ENCODE results near the gene GALNS. TPM values are rescaled to one million over a fixed set of nuclear protein-coding genes. Genes with fewer than 3 reads are reported as not detected.

Gene GALNS
- polyA plus RNA-seq, 4 donors, result 18.5 to 28.2 (median 25.7) TPM

DNA sequence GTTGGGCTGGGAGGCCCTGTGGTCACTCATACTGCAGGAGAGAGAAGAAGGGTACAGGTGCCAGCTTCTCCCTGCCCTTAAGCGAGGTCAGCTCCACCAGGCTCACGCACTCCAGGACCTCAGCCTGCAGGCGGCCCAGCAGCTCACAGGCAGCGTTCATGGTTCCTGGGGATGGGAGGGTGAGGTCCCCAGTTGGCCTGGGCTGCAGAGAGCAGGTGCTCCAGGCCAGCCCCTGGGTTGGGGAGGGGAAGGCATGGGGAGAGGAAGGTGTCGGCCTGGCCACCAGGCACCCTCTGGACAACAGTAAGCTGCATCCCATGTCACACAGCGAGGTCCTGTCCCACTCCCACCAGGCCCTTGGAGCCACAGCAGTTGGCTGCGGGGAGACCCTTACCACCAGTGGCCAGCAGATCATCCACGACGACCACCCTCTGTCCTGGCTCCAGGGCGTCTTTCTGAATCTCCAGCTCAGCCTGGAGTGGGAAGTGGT is 47.0 kb downstream of the GALNS start:
- no peak for DNase-seq (ENCODE audit: low read depth in 4 of 4, low spot score in 2 of 4)

DNA sequence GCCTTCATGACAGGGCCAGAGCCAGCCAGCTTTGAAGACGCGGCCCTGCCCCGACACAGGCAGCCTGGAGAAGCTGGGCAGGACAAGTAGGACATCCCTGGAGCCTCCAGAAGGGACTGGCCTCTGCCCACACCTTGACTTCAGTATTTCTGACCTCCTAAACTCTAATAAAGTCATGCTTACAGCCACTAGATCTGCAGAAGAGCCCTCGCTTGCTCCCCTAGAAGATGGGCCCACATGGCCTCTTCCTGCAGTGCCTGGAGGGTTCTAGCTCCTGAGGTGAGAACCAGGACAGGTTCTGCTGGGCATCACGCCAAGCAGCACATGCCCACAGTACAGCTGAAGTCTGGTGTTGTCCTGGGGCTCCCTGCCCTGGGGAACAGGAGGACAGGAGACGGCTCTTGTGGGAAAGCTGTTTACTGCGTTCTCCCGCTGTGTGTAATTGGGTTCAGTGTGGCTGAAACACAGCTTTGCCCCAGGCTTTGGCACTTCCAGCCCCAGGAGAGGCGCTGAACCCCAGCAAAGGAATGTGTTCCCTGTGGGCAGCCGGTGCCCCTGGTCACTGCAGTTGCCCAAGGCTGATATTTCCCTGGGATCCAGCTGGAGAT is 47.6 kb downstream of the GALNS start:
- DNase-seq (ENCODE audit: low read depth in 4 of 4, low spot score in 2 of 4), result no peak

DNA sequence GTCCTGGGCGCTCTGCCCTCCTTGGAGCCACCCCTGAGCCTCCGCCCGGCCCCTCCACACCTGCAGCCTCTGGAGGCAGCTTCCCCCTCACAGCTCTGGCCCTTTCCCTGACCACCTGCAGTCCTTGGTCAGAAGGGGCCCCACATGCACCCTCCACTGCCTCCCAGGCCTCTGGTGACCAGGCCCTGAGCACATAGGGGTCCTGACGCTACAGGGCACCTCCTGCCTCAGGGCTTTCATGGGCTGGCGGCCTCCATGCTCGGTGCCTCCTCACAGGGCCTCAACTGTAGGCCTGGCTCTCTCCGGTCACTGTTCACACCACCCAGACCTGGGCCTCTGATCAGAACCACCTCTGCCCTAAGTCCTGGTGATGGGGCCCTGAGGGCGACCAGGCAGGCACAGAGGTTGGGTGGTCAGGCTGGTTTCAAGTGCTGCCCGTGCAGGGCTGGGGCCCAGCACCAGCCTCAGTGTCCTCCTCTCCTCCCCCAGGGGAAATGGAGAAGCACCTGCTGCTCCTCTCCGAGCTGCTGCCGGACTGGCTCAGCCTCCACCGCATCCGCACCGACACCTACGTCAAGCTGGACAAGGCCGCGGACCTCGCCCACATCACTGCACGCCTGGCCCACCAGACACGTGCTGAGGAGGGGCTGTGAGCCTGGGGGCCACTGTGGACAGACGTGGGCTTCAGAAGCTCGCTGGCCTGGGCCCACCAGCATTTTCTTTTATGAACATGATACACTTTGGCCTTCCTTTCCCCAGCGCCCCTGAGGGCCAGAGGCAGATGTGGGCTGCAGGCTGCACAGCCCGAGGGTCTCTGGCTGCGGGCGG is 48.9 kb downstream of the GALNS start:
- no peak for DNase-seq (ENCODE audit: low read depth in 4 of 4, low spot score in 2 of 4)

DNA sequence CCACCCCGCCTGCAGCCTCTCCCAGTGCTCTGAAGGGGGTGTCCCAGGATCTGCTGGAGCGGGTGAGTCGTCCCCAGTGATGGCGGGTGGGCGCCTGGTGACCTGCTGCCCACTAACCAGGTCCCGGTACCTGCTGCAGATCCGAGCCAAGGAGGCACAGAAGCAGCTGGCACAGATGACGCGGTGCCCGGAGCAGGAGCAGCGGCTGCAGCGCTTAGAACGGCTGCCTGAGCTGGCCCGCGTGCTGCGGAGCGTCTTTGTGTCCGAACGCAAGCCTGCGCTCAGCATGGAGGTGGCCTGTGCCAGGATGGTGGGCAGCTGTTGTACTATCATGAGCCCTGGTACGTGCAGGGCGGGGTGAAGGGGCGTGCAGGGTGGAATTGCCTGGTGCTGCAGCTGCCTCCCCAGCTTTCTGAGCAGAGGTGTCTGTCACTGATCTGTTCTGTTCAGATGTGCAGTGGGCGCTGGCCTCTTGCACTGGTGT is 49.6 kb downstream of the GALNS start:
- DNase-seq (ENCODE audit: low read depth in 4 of 4, low spot score in 2 of 4), result no peak

DNA sequence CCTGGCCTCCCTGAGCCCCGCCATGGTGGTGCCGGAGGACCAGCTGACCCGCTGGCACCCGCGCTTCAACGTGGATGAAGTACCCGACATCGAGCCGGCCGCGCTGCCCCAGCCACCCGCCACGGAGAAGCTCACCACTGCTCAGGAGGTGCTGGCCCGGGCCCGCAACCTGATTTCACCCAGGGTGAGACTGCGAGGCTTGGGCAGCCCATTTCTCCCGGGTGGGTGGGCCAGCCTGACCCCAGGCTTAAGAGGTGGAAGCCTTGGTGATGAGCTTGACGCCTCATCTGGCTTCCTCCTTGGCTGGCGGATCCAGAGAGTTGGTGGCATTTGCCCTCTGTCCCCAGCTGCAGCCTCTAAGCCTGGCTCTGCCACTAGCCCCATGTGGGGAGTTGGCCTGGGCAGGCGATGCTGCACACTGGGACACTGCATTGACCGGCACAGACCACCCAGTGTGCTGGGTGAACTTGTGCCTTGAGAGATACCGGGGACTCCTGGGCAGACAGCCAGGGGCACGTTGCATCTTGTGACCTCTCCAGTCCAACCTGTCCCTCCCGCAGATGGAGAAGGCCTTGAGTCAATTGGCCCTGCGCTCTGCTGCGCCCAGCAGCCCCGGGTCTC is 50.1 kb downstream of the GALNS start:
- no peak for DNase-seq (ENCODE audit: low read depth in 4 of 4, low spot score in 2 of 4)

DNA sequence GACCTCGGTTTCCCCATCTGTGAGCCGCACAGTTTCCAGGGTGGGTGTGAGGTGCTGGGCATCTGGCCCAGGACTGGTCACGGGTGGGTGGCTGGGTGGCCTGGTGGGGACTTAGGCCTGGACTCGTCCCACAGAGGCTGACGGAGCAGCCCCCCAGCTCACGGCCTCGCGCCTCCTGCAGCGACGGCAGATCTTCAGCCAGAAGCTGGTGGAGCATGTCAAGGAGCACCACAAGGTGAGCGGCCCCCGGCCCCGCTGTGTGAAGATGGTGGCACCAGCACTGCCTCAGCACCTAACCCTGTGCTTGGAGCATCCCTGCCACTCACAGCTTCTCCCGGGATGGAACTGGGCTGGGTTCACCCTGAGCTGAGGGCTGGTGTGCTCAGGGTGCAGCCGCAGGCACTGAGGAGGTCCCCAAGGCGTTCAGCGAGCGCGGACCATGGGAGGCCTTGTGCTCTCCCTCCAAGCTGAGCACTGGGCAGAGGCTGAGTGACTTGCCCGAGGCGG is 50.8 kb downstream of the GALNS start:
- no peak for DNase-seq (ENCODE audit: low read depth in 4 of 4, low spot score in 2 of 4)

DNA sequence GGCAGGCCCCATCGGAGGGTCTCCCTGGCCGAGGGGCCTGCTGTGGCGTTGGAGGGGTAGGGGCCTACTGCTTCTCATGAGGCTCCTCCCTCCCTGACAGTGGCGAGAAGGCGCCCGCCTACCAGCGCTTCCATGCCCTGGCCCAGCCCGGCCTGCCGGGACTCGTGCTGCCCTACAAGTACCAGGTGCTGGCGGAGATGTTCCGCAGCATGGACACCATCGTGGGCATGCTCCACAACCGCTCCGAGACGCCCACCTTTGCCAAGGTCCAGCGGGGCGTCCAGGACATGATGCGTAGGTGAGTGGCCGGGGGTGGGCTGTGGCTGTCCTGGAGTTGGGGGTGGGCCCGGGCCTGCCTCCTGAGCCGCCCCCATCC is 51.4 kb downstream of the GALNS start:
- DNase-seq (ENCODE audit: low read depth in 4 of 4, low spot score in 2 of 4), result no peak

DNA sequence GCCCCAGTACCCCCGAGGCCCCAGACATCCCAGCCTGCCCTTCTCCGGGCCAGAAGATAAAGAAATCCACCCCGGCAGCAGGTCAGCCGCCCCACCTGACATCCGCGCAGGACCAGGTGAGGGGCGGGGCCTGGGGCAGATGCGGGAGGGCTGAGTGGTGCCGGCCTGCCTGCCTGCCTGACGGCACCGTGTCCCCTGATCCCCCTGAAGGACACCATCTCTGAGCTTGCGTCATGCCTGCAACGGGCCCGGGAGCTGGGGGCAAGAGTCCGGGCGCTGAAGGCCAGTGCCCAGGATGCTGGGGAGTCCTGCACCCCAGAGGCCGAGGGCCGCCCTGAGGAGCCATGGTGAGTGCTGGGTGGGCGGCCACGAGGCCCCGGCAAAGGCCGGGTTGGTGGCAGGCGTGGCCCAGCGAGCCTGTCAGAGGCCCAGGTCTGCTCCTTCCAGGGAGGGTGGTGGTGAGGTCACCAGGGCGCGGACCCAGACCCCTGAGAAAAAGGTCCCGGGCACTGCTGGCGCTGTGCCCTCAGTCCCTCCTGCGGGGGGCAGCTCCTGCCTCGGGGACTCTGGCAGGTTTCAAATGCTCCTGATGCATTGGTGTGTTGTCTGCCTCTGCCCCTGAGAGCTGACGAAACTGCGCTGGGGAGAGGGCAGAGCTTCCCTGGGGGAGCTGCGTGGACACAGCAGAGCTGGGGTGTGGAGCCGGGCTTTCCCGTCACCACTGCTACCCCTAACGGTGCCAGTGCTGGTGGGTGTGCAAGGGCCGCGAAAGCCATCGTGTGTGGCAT is 52.0 kb downstream of the GALNS start:
- no peak for DNase-seq (ENCODE audit: low read depth in 4 of 4, low spot score in 2 of 4)

DNA sequence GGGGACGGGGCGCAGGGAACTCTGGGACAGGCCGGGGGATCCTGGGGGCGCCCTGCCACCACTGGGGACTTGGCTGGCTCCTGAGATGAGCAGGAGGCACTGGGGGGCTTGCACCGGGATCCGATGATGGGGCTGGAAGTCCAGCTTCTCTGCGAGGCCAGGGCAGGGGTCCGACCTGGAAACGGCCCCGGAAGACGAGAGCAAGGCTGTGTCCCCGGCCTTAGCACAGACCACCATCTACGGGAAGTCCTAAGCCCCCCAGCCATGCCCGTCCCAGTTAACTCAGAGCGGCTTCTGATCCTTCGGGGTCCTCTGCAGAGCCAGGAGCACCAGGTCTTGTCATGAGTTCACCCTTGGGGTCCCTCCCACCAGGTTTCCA is 52.6 kb downstream of the GALNS start:
- no peak for DNase-seq (ENCODE audit: low read depth in 4 of 4, low spot score in 2 of 4)

DNA sequence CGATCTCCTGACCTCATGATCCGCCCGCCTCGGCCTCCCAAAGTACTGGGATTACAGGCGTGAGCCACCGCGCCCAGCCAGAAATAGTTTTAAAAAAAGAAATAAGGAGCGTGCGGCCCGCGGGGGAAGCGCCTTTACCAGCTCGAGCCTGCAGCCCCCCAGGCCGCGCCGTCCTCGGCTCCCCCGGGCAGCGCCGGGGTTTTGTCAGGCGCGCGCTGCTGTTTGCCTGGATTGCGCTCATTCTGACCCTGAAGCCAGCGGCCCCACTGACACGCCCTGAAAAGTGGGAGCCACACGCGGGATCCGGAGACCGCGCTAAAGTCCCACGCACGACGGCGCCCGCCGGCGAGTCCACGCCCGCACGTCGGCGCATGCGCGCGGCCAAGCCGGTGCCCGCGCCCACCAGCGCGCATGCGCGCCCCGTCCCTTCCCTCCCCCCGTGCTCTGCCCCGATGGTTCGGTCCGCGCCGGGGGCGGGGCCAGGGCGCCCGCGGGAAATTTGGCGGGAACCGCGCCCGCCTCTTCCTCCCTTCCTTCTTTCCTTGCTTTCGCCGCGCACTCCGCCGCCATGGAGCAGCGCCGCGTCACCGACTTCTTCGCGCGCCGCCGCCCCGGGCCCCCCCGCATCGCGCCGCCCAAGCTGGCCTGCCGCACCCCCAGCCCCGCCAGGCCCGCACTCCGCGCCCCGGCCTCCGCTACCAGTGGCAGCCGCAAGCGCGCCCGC is 53.3 kb downstream of the GALNS start, which contains the start of gene CDT1:
TSS of gene CDT1 (plus strand) at position 526 of the 724 bp plus-strand sequence. CDS start at position 569, 43 bp downstream.
- no peak for DNase-seq (ENCODE audit: low read depth in 4 of 4, low spot score in 2 of 4)

DNA sequence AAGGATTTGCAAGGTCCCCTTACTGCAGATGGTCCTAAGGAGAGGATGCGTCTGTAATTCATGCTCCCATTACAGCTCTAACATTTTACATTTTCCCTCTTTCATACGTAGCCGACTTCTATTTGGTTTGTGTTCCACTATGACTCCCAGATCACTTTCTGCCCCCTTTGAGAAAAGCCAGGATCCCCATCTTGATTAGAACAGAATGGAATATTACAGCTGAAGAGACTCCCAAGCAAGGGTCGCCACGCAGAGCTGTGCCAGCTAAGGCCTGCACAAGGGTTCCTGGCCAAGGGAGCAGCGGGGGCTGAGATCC is 56.5 kb downstream of the GALNS start:
- no peak for DNase-seq (ENCODE audit: low read depth in 4 of 4, low spot score in 2 of 4)

DNA sequence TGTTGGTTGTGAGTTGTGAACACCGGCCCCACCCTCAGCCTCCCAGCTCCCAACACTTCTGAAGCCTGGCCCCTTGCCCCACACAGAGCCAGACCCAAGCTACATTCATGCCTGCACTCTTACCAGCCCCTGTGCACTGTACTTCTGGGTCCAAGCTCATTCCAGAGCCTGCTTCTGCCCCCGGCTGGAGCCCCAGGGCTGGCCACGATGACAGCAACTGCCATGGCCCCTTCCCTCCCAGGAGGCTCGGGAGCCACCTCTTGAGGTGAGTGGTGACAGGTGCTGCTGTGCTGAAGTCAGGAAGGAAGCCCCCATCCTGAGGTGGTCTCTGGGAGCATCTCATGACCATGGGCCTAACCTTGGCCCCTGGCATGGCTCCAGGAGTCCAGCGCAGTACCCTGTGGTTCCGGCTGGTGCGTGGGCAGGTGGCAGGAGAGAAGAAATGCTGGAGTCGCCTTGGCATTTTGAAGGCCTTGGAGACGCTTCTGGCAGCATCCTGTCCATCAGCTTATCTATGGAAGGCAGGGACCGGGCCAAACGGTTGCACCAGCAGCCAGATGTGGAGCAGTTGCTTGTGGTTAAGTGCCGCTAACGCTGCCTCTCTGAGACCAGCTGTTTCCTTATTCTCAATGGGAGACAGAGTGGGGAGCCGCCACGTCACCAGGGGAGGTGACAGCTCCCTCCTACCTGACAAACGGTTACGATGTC is 57.0 kb downstream of the GALNS start:
- no peak for DNase-seq (ENCODE audit: low read depth in 4 of 4, low spot score in 2 of 4)

DNA sequence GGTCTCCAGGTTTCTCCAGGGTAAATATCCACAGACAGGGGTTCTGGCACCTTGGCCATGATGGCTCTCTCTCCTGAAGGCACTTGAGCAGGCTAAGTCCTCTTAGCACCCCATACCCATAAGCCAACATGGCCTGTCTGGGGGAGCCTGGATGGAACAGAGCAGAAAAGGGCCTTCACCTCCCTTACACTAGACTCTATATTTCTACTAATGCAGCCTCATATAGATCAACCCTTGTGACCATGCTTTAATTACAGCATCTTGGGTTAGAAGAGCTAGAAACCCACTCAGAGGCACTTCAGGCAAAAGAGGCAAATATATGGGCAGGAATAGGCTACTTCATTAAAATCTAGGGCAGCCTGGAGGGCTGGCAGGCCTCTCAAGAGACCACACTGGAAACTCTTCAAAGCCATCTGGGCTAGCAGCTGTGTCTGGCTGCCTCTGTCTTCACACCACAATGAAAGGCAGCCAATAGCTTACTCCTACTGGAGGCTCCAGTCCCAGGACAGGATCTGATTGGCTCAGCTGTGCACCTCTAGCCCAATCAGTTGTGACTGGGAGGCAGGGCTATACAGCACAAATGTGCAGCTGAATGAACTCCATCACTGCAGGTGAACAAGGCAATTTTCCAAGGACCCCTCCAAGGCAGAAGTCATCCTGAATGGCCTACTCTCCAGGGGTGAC is 57.8 kb downstream of the GALNS start:
- no peak for DNase-seq (ENCODE audit: low read depth in 4 of 4, low spot score in 2 of 4)

DNA sequence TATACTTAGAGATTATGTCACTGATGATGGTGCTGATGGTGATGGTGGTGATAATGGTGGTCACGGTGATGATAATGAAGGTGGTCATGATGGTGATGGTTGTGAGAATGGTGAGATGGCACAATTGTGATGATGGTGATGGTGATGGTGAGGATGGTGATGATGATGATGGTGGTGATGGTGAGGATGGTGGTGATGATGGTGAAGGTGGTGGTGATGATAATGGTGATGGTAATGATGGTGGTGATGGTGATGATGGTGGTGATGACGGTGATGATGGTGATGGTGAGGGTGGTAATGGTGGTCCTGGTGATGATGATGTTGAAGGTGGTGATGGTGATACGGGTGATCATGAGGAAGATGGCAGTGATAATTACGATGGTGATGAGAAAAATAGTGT is 58.7 kb downstream of the GALNS start:
- DNase-seq (ENCODE audit: low read depth in 4 of 4, low spot score in 2 of 4), result no peak

DNA sequence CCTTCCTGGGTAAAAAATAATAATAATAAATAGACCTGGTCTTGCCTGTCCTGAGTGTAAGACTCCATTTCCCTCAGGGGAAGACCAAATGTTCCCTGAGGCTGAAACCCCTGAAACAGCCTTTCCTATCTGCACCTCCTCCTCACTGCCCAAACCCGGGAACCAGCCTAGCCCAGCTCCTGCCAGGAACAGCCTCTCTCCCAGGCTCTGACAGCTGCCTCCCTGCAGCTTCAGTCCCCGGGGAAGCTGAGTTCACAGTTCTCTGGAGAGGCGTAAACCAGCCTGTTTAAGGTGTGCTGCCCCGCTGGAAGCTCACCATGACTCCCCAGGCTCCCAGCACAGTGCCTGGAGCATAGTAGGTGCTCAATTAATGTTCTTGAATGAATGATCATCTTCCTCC is 60.5 kb downstream of the GALNS start:
- DNase-seq (ENCODE audit: low read depth in 4 of 4, low spot score in 2 of 4), result no peak

DNA sequence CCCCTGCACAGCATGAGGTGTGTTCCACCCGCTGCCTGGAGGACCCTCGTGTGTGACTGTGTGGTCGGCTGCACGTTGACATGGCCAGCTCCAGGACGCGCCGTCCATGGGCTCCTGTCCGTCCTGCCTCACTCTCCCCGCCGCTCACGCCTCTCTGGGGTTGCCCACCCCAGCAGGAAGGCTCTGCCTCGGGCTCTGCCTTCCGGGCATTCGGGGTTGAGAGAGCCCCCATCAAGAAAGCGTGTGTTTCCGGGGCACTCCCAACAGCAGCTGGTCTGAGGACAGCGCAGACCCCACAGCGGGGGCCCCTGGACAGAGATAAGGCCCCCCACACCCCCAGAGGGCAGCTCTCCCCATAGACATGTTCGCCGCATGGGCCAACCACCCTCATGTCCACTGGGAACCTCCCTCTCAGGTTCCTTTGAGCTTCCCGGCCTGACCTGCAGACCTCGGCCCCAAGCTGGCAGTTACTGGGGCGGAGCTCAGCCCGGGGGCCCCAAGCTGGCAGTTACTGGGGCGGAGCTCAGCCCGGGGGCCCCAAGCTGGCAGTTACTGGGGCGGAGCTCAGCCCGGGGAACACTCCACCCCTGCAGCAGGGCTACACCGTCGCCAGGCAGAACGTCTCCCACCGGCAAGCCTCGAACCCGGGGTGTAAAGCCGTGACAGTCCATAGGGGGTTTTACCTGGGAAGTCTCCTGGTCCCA is 63.3 kb downstream of the GALNS start:
- DNase-seq (ENCODE audit: low read depth in 4 of 4, low spot score in 2 of 4), result no peak

DNA sequence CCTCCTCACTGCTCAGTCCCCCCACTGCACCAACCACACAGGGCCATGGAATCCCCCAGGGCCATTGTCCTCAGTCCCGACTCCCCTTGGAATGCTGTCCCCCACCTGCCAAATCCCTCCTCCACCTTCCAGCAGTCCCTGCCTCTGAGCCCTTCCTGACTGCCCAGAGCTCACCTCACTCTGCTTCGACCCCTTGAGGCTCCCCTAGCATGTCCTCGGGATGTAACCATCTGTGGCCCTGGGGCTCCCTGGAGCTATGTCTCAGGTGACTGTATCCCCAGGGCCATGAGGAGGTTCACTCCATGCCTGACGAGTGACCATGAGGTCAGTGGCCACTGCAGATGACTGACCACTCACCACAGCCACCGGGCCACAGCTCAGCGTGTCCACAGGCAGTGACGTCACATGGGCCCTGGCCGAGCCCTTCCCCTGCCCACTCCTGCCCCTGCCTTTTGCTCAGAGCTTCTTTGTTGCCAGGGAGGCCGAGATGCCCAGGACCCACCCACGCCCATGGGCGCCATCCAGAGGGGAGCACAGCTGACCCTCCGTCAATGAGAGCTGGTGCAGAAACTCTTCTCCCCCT is 64.0 kb downstream of the GALNS start:
- no peak for DNase-seq (ENCODE audit: low read depth in 4 of 4, low spot score in 2 of 4)

DNA sequence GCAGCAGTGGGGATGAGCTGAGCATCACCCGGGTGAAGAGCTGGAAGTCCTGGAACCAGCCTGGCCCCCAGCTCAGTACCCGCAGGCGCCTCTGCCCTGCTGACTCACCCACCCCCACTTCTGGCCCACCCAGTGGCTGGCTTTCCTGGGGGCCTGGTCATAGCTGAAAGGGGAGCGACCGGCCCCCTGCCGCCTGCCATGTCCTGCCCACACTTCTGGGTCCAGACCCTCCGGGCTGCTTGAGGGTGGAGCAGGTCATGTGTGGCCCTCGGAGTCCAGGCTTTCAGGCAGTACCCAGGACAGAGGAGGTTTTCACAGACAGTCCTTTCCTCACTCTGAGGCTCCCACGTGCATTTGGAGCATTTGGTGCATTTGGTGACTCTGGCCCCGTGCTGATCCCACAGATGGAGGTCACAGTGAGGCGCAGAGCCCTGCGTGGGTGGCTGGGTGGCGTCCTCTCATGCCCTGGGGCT is 64.6 kb downstream of the GALNS start:
- no peak for DNase-seq (ENCODE audit: low read depth in 4 of 4, low spot score in 2 of 4)

Measured in left renal cortex interstitium (tissue), 4 donors.